Gastrocnemius medialis (tissue), 4 donors: ENCODE measurements around the gene AK3. TPM values are rescaled to one million over a fixed set of nuclear protein-coding genes. Genes with fewer than 3 reads are reported as not detected.

Experiments
- ATAC-seq, 2 donors: fragments of 150-250 bp; one replicate each; pipeline ENCODE4 v1.9.1; 2016
- DNase-seq, 2 donors: peaks; one replicate each; pipeline ENCODE4 v3.0.0-alpha.2; 2019
- H3K27ac ChIP-seq, 4 donors: fragments of 200-600 bp; sonication (generic); 1 replicate in 1 of 4; 2 replicates in 3 of 4; pipeline ENCODE4 v1.5.1; 2016 to 2018; ENCODE audit warnings: mild to moderate bottlenecking in 2 of 4, moderate library complexity in 1 of 4
- H3K27me3 ChIP-seq, 3 donors: fragments of 200-600 bp; sonication (generic) in 2 of 3; 1 replicate in 1 of 3; 2 replicates in 2 of 3; pipeline versions ENCODE4 v1.5.1 to v1.6.0; 2016 to 2019; ENCODE audit warnings: mild to moderate bottlenecking in 1 of 3, moderate library complexity in 1 of 3
- H3K36me3 ChIP-seq, 2 donors: fragments of 200-600 bp; sonication (generic) in 1 of 2; one replicate each; pipeline ENCODE4 v1.5.1; 2017 to 2018
- H3K4me1 ChIP-seq, 2 donors: fragments of 200-600 bp; sonication (generic) in 1 of 2; one replicate each; pipeline ENCODE4 v1.5.1; 2016 to 2017; ENCODE audit warnings: mild to moderate bottlenecking in 2 of 2
- H3K4me3 ChIP-seq, 4 donors: fragments of 200-600 bp; sonication (generic) in 3 of 4; 1 replicate in 1 of 4; 2 replicates in 3 of 4; pipeline ENCODE4 v1.5.1; 2016 to 2019; ENCODE audit warnings: mild to moderate bottlenecking in 2 of 4
- H3K9me3 ChIP-seq, 3 donors: fragments of 200-600 bp; sonication (generic) in 2 of 3; 1 replicate in 1 of 3; 2 replicates in 2 of 3; pipeline ENCODE4 v1.5.1; 2016 to 2019
- CTCF ChIP-seq, 5 experiments: fragments of 450-650 bp in 3 of 5; fragments of 200-600 bp in 2 of 5; sonication (generic) in 2 of 5; IDR thresholded peaks in 4 of 5; conservative IDR thresholded peaks in 1 of 5; 1 replicate in 4 of 5; 2 replicates in 1 of 5; pipeline ENCODE4 v1.5.1; 2016 to 2019; ENCODE audit warnings: antibody characterized with exemption in 5 of 5, mild to moderate bottlenecking in 3 of 5, moderate library complexity in 3 of 5
- POLR2A ChIP-seq, 2 donors: fragments of 450-650 bp; IDR thresholded peaks; one replicate each; pipeline ENCODE4 v1.6.1; 2017; ENCODE audit warnings: antibody characterized with exemption in 2 of 2, mild to moderate bottlenecking in 2 of 2, moderate library complexity in 2 of 2
- in situ Hi-C, 4 donors: fragments of 200-750 bp; cut with MboI; loops; one replicate each; pipeline versions ENCODE4 v1.15.0 to v1.8.0; 2017; ENCODE audit warnings: low sequenced_read_pairs in 4 of 4
- intact Hi-C: fragments of 100-400 bp; cut with DNase I; formaldehyde crosslinking; loops from one replicate; pipeline ENCODE4 v1.15.1; 2023; ENCODE audit warnings: low total_unique reads
- total RNA-seq, 4 donors: library from RNA; depleted of rRNA; stranded (reverse); fragments of >200 nt; gene quantifications; one replicate each; pipeline versions ENCODE4 v1.1.0 to v1.2.3, GENCODE V29; 2016

Gene AK3
- total RNA-seq, 4 donors from 2014 or later = 163 to 270 (median 188) TPM

- in situ Hi-C loops = loop anchor here in 1 of 4 donors (25.0 kb wide), 1 partner anchor 759 kb away; the partner anchor contains the start of gene PLGRKT
- Histone ChIP-seq H3K36me3 (no peaks in the 10 kb centered on the region), H3K9me3 (no peaks in the 10 kb centered on the region), H3K4me1 (peaks cover 35 to 38% of the 10 kb centered on the region in 2 donors), H3K27ac (peak overlapping the region; percentile 91 to 99 (median 95)), H3K4me3 (peak overlapping the region; percentile 81 to 98 (median 88)), H3K27me3 (no peaks in the 10 kb centered on the region)
- no peak for TF ChIP-seq CTCF (IDR thresholded peaks at IDR 0.05 in 4 of 5, conservative IDR thresholded peaks at IDR 0.05 in 1 of 5)
- DNase-seq (no peak), ATAC-seq (peak; percentile 5 to 17)
- intact Hi-C loops = loop anchor here (1.0 to 5.0 kb wide), 4 partner anchors 16 to 949 kb away; partner anchors contain the start of genes AK3, PLPP6, RCL1 and RIC1
Observed at GRCh38 chr9:4678679-4679267, 62.2 kb downstream of the AK3 start.

DNA sequence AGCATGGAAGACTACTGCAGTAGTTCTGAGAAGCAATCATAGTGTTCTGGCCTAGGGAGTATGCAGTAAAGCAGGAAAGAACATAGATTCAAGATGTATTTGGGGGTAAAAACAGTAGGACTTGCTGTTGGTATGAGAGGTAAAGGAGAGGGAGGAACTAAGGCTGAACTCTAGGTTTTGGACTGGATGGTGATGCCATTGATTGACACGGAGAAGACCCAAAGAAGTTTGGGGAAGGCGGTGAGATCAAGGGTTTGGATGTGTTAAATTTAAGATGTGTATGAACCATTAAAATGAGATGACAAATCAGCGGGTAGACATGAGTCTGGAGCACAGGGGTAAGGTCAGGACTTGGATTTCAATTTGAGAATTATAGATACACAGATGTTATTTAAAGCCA, 63.6 kb downstream of the AK3 start:
- Histone ChIP-seq H3K27ac (peak overlapping the region in 3 of 4 donors; percentile 24 to 98 (median 91)), H3K27me3 (no peaks in the 10 kb centered on the region), H3K36me3 (no peaks in the 10 kb centered on the region), H3K4me1 (peaks cover 24 to 27% of the 10 kb centered on the region in 2 donors), H3K9me3 (no peaks in the 10 kb centered on the region), H3K4me3 (no peak overlapping the region)
- no peak for DNase-seq
- no peak for ATAC-seq
- in situ Hi-C loops (loop anchor here in 1 of 4 donors (25.0 kb wide), 1 partner anchor 760 kb away; the partner anchor contains the start of gene PLGRKT), intact Hi-C loops (loop anchor here (5.0 kb wide), 1 partner anchor 950 kb away; the partner anchor contains the start of gene RIC1)
- TF ChIP-seq POLR2A (IDR thresholded peaks at IDR 0.05) = no peak
- TF ChIP-seq CTCF (IDR thresholded peaks at IDR 0.05 in 4 of 5, conservative IDR thresholded peaks at IDR 0.05 in 1 of 5) = no peak

DNA sequence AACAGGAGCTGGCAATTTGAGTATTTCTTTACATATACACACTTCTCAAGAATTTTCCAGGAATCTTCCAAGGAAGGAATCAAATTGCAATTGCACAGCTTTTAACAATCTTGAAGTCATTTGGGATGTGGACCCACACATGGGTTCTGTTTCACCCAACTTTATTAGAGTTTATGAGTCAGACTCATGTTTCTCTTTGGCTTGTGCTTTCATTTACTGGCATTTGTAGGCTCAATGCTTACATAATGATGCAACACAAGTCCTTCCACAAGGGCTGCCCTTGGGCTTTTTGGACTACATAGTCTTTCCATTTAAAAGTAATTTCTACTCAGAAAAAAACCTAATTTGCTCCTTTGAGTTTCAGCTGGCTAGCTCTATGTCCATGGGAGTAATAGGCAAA, 66.2 kb downstream of the AK3 start:
- Histone ChIP-seq H3K9me3 (no peaks in the 10 kb centered on the region), H3K27me3 (no peaks in the 10 kb centered on the region), H3K4me1 (peaks cover 12 to 13% of the 10 kb centered on the region in 2 donors), H3K27ac (peak overlapping the region in 2 of 4 donors; percentile 38 to 51), H3K4me3 (no peak overlapping the region), H3K36me3 (no peaks in the 10 kb centered on the region)
- in situ Hi-C loops (loop anchor here in 1 of 4 donors (25.0 kb wide), 1 partner anchor 763 kb away; the partner anchor contains the start of gene PLGRKT), intact Hi-C loops (loop anchor here (5.0 kb wide), 1 partner anchor 953 kb away; the partner anchor contains the start of gene RIC1)
- DNase-seq (no peak), ATAC-seq (no peak)
- TF ChIP-seq CTCF (IDR thresholded peaks at IDR 0.05 in 4 of 5, conservative IDR thresholded peaks at IDR 0.05 in 1 of 5) (no peak), POLR2A (IDR thresholded peaks at IDR 0.05) (no peak)

- Histone ChIP-seq H3K4me3 (no peak overlapping the region), H3K27ac (no peak overlapping the region), H3K9me3 (no peaks in the 10 kb centered on the region), H3K4me1 (peaks cover 0 to 7% of the 10 kb centered on the region in 2 donors), H3K36me3 (no peaks in the 10 kb centered on the region), H3K27me3 (no peaks in the 10 kb centered on the region)
- in situ Hi-C loops = no loop called here
- no peak for ATAC-seq
- no peak for DNase-seq
- intact Hi-C loops = no loop called here
- TF ChIP-seq CTCF (IDR thresholded peaks at IDR 0.05 in 4 of 5, conservative IDR thresholded peaks at IDR 0.05 in 1 of 5) (no peak), POLR2A (IDR thresholded peaks at IDR 0.05) (no peak)
Observed at GRCh38 chr9:4671737-4672136, 69.3 kb downstream of the AK3 start.
